ENCODE results near the gene ERN1.
A peak's percentile ranks its signal among the peaks of the same experiment; 100 is the strongest.
"Not testable (repeated sequence)": the region's sequence is repeated elsewhere in the genome, so short reads cannot be mapped to it uniquely, and the experiment has no call there.

Gene ERN1

GRCh38 chr17:64022611-64023063 is 107.3 kb downstream of the ERN1 start:
- DNase-seq, result no peak

- peak; percentile 96 for DNase-seq
Observed at GRCh38 chr17:64020056-64020766, 109.7 kb downstream of the ERN1 start, which contains the start of gene ICAM2. TSS of gene ICAM2 (minus strand) at chr17:64020633. CDS start at chr17:64006691, 13,942 bp downstream.

DNA sequence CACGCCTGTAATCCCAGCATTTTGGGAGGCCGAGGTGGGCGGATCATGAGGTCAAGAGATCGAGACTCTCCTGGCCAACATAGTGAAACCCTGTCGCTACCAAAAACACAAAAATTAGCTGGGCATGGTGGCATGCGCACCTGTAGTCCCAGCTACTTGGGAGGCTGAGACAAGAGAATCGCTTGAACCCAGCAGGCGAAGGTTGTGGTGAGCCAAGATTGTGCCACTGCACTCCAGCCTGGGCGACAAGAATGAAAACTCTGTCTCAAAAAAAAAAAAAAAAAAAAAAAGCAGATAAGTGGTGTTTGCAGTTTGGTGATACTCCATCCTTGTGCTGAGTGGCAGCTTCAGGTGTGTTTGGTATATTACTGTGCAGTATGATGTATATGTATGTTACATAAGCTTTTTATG is 110.4 kb downstream of the ERN1 start:
- DNase-seq, result not testable (repeated sequence)

GRCh38 chr17:64017381-64017980 is 112.5 kb downstream of the ERN1 start:
- DNase-seq, result peak; percentile 44

DNA sequence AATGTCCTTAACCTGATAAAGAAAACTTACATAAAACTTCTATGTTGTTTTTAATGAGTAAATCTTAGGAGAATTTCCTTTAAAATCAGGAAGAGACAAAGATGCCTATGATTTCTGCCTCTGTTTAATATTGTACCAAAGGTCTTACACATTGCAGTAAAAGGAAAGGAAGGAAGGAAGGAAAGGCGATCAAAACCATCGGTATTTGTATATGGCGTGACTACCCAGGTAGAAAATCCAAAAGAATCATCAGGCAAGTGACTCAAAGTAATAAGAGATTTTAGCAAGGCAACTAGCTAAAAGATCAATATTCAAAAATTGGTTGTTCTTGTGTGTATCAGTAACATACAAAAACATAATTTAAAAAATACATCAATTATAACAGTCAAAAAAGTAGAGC is 113.0 kb downstream of the ERN1 start:
- DNase-seq, result no peak

GRCh38 chr17:64016231-64016784 is 113.6 kb downstream of the ERN1 start:
- DNase-seq, result peak; percentile 42

DNA sequence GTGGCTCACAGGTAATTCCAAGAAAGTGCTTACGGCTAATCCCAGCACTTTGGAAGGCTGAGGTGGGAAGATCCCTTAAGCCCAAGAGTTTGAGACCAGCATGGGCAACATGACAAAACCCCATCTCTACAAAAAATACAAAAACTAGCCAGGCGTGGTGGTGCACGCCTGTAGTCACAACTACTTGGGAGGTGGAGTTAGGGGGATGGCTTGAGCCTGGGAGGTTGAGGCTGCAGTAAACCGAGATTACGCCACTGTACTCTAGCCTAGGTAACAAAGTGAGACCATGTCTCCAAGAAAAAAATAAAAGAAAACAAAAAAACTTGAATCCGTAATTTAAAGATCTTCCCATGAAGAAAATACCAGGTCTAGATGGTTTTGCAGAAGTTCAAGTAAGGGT is 114.5 kb downstream of the ERN1 start:
- DNase-seq, result no peak

DNA sequence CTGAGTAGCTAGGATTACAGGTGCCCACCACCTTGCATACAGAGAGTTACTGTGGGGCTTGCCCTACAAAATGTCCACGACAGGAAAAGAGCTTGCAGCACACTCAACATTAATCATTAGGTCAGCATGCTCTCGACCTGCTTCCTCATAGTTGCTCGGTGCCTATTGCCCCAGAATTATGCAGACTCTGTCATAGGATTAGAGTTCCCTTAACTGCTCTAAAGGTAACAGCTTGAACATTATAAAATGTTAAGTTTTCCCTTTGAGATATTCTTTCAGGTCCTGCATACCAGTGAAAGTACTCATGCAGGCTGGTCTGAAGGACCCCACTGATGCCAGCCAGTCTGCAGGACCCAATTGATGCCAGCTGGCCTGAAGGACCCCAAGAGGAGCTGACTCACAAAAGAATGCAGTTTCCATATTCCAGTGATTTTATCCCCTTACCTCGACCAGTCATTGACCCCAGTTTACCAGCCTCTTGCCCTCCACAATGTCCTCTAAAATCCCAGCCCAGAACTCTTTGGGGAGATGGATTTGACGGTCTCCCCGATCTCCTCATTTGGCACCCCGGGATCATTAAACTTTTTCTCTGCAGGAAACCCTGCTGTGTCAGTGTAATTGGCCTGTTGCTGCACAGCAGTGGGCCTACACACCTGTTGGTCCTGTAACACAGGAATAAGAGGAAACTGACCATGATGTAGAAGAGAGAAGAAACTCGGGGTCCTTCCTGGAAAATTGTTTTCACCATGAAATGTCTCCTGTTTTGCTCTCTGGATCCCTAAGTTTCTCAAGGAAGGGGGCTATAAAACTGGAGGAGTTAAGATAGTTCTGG is 120.2 kb downstream of the ERN1 start:
- no peak for DNase-seq

DNA sequence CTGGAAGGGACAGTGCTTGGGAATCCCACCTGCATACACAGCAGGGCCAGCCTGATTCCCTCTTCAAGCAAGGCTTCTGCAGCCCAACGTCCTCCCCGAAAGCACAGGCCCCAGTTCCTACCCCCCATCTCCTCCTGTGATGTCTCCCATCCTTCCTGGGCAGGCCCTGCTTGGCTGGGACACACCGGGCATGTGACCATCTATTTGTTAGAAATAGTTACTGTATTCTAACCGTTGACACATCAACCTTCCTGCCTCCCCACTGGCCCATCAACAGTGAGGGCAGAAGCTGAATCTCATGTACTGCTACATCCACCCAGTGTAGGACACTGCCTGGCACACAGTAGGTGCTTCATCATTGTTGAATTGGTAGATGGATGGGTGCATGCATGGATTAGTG is 121.1 kb downstream of the ERN1 start:
- DNase-seq, result no peak

DNA sequence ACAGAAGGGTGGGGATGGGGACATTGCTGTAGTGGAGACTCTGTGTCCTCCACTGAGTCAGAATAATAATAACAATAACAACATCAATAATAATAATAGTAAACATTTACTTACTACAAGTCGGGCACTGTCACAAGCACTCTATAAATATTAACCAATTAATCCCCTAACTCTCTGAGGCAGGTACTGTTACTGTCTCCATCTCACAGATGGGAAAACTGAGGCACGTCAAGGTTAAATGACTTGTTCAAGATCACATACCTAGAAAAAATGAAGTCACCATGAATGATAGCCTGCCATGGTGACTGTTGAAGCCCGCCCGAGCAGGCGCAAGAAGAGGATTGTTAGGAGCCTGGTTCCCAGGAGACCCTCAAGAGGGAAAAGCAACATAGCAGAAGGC is 121.6 kb downstream of the ERN1 start:
- no peak for DNase-seq

- DNase-seq, result no peak
Observed at GRCh38 chr17:64007838-64008282, 122.1 kb downstream of the ERN1 start.

DNA sequence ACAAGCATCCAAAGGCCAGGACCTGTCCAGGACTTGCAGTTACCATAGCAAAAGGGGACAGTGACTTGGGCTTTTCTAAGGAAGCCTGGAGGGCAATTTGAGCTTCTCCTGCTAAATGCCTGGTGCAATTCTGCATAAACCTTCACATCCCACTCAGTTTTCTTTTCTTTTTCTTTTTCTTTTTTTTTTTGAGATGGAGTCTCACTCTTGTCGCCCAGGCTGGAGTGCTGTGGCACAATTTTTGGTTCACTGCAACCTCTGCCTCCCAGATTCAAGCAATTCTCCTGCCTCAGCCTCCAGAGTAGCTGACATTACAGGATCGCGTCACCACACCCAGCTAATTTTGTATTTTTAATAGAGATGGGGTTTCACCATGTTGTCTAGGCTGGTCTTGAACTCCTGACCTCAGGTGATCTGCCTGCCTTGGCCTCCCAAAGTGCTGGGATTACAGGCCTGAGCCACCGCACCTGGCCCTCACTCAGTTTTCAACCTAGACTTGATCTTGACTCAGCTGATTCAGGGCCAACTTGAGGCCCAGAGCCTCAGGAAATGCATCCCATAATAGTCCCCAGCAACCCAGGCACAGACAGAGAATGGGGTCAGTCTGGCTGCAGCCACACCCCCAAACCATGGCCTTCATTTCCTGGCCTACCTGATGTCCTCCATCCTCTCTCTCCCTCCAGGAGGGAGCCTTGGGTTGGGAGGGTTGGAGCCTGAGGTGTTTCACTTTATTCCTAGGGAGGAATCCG is 122.7 kb downstream of the ERN1 start:
- not testable (repeated sequence) for DNase-seq

- no peak for DNase-seq
Observed at GRCh38 chr17:64006361-64007088, 123.4 kb downstream of the ERN1 start.

DNA sequence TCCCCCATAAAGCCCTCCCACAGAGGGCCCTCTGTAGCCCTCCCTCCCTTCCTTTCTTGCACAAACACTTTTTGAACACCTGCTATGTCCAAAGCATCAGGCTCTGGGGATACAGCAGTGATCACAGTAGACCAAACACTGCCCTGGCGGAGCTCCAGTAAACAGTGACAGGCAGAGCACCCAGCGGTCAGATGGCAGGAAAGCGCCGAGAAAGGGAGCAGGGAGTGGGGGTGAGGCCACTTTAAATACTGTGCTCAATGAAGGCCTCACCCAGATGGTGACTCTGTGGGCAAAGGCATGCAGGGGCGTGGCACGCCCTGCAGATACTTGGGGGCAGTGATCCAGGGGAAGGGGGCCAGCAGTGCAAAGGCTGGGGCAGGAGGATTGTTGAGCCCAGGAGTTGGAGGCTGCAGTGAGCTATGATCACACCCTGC is 124.2 kb downstream of the ERN1 start:
- no peak for DNase-seq

GRCh38 chr17:64004903-64005733 is 124.8 kb downstream of the ERN1 start:
- DNase-seq, result no peak

DNA sequence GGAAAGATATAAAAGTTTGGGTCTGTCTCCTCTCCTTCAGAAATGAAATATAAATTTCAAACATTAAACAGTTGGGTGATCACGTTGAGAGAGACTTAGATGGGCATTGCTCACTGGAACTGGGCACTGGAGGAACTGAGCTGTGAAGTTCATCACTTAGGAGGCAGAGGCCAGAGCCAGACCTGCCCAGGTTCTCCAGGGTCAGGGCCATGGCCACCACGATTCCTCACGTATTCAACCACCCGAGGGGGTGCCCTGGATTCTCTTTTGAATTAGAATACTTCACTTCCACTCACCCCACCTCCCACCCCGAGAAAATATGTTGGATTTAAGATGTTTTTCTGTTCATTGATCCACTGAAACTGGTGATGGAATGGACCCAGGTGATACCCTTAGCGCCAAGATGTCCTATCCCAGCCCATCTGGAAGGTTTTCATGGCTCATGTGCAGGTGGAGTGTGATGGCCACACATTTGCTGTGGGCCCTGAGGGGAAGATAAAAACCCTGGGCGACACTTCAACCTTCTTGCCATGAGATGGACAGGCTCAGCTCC is 125.7 kb downstream of the ERN1 start:
- DNase-seq, result no peak

DNA sequence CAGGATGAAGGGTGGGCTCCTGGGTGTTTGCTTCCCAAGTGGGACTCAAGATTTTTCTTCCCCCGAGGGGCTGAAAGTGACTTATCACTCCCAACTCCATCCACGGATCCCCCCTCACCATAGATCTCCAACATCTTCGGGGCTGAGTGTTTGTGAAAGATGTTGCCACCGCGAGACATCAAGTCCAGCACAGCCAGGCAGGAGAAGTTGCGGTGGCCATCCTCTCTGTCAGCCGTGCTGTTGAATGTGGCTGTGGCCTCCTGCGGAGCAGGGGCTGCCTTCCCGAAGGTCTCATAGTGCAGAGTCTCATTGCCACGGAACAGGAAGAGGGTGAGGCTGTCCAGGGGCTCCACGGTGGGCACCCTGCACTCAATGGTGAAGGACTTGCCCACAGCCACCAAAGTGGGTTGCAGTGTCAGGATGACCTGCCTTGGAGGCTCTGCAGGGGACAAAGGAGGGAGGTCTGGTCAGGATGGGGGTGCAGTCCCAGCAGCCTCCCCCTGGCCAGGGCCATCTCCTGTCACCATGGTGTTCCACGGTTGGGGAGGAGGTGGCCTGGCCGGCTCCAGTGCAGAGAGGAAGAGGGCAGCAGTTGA is 126.3 kb downstream of the ERN1 start:
- DNase-seq, result no peak

DNA sequence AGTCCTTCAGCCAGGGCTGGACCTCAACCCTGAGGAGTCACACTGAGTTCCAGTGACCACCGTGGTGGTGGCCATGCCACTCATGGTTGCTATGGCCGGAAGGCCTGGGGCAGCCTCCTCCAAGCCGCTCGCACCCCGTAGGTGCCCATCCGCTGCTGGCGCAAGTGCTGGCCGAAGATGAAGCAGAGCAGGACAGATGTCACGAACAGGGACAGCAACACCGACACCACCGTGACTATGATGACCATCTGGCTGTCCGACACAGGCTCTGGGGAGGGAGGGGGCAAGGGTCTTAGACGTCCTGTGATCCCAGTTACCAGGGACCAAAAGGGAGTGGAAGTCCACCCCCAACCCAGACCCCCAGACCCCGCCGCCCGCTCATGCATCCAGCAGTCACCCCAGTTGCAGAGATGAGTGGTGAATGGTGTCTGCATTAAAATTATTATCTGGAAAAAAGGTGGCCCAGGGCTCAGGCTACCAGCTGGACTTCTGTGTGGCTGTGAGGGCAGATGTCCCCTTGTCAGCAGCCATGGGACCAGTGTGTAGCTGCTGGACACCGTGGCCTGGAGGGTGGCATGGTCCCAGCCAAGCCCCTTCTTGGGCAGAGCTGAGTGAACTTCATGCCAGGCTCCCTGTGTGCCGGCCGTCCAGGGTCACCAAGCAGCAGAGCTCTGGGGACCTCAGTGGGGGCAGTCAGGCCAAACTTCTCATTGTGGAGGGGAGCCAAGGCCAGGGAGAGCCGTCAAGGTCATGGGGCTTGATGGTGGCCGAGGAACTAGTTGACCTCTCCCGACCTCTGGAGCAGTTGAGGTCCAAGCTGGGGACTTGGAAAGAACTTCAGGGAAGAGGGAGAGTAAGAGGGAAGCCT is 127.1 kb downstream of the ERN1 start:
- no peak for DNase-seq

Data from CD4-positive, alpha-beta T cell treated with Interleukin-10 for 1 hour (primary cell).